Thyroid gland (tissue), 4 donors: ENCODE data around the gene STUM.

Source experiments
- POLR2A ChIP-seq, 2 donors: fragments of 450-650 bp; IDR thresholded peaks; one replicate each; pipeline ENCODE4 v1.6.1; 2017; ENCODE audit warnings: antibody characterized with exemption in 2 of 2, mild to moderate bottlenecking in 2 of 2, moderate library complexity in 1 of 2
- TF ChIP-seq, protein P1 (sequence below), 6 experiments: fragments of 200-600 bp in 3 of 6; fragments of 450-650 bp in 3 of 6; sonication (generic) in 3 of 6; IDR thresholded peaks; one replicate each; pipeline ENCODE4 v1.5.1; 2016 to 2019; ENCODE audit warnings: antibody characterized with exemption in 6 of 6, mild to moderate bottlenecking in 2 of 6, inconsistent platforms in 1 of 6, moderate library complexity in 1 of 6

DNA sequence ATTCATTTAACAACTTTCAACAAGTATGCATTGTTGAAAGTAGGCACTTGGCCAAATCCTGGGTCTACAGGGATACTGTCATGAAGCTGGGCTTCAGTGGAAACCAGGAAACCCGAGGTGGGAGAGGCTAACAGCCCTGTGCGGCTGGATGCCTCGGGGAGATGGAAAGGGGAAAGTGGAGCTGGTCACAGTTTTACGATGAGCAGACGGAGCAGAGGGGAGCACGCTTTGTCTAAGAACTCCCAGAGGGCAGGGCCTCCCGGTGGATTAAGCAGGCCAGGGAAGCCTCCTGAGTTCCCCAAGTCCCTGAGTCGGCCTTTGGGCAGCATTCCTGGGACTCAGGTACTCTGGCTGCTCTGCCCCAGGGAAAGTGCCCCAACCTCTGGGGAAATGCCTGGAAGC lies 23.8 kb downstream of the STUM start:
- TF ChIP-seq, protein P1, sequence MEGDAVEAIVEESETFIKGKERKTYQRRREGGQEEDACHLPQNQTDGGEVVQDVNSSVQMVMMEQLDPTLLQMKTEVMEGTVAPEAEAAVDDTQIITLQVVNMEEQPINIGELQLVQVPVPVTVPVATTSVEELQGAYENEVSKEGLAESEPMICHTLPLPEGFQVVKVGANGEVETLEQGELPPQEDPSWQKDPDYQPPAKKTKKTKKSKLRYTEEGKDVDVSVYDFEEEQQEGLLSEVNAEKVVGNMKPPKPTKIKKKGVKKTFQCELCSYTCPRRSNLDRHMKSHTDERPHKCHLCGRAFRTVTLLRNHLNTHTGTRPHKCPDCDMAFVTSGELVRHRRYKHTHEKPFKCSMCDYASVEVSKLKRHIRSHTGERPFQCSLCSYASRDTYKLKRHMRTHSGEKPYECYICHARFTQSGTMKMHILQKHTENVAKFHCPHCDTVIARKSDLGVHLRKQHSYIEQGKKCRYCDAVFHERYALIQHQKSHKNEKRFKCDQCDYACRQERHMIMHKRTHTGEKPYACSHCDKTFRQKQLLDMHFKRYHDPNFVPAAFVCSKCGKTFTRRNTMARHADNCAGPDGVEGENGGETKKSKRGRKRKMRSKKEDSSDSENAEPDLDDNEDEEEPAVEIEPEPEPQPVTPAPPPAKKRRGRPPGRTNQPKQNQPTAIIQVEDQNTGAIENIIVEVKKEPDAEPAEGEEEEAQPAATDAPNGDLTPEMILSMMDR (IDR thresholded peaks at IDR 0.05), result no peak
- no peak for TF ChIP-seq POLR2A (IDR thresholded peaks at IDR 0.05)
